H1 (cell line): ENCODE data around the gene STARD8. TPM values are rescaled to one million over a fixed set of nuclear protein-coding genes. Genes with fewer than 3 reads are reported as not detected.

Experiments
- BACH1 ChIP-seq: IDR thresholded peaks from 2 replicates; pipeline ENCODE4 v1.6.1; 2012; ENCODE audit warnings: low read length, improper control_type of control experiment
- KDM1A ChIP-seq: fragments of 200-600, 300-600 bp; sonication (generic); IDR thresholded peaks from 2 replicates; pipeline ENCODE4 v1.7.1; 2016; ENCODE audit warnings: mild to moderate bottlenecking, low read length, borderline replicate concordance
- MAFK ChIP-seq: IDR thresholded peaks from 2 replicates; pipeline ENCODE4 v1.6.1; 2012; ENCODE audit warnings: low read depth, mild to moderate bottlenecking, improper control_type of control experiment, low read length
- NRF1 ChIP-seq: IDR thresholded peaks from 2 replicates; pipeline ENCODE4 v1.6.1; 2011; ENCODE audit warnings: mild to moderate bottlenecking, low read depth, low read length, improper control_type of control experiment
- polyA plus RNA-seq, 7 experiments: library from polyadenylated mRNA; depleted of rRNA in 3 of 7; stranded (reverse) in 5 of 7; unstranded in 2 of 7; fragments of >200 nt in 5 of 7; fragments of 200-250 nt in 2 of 7; gene quantifications; 1 replicate in 5 of 7; 2 replicates in 1 of 7; 4 replicates in 1 of 7; pipeline versions ENCODE4 v1.2.1 to v1.2.3, GENCODE V29; 2011 to 2013; ENCODE audit warnings: missing spikeins in 2 of 7, mixed read lengths in 2 of 7
- total RNA-seq: library from RNA; stranded (reverse); fragmentation: NEBNext Ultra II Directional; extraction: Animal tissue kit (Norgen Biotek cat#: 25700); gene quantifications from 2 replicates; pipeline ENCODE4 v1.2.1, GENCODE V29; 2021

Gene STARD8
- total and polyA plus RNA-seq, 2 of the 8 experiments (the other 6 are each of a cell fraction or from before 2014, with no cell fraction given): 1.8 to 3.8 TPM

DNA sequence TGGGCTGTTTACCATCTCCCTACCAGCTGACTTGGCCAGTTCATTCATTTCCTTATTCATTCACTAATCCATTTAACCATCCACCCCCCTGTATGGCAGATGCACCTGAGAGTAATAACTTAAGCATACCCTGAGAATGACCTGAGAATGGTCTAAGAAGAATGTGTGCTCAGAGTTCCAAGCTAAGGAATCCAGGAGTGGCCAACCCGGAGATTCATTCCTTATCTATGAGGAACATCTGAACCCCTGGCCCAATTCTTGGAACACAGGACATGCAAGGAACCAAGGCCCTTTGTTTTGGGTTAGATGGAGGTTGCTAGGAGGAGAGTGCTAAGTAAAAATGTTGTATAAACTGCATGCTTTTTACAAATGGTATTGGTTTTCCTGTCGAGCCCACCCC lies 13.5 kb upstream of the STARD8 start (continued):
- TF ChIP-seq KDM1A (no peak), NRF1 (no peak), BACH1 (no peak), MAFK (no peak)
- TF ChIP-seq, all 59 proteins: peak for 0
